ENCODE measurements around the gene STAT6.

- no peak for TF ChIP-seq GATA2 (IDR thresholded peaks at IDR 0.05; ENCODE audit: low read depth, low read length)
- no peak for TF ChIP-seq GATA3 (IDR thresholded peaks at IDR 0.05; ENCODE audit: low read depth, low read length)
These were observed 47.5 kb upstream of the STAT6 start for GRCh38 chr12:57158665-57159064.

Data from SH-SY5Y (cell line).